SU-DHL-6 (cell line): ENCODE results near the gene BPIFB3.

Experiments used
- H2AFZ ChIP-seq: fragments of 200-600 bp; sonication (generic); 2 replicates; pipeline ENCODE4 v1.6.1; 2014; ENCODE audit warnings: low read depth, mild to moderate bottlenecking, moderate library complexity, mixed read lengths, antibody characterized with exemption, low read length; ENCODE audit not compliant: severe bottlenecking
- H3F3A ChIP-seq: fragments of 200-600 bp; shearing (Covaris generic); 2 replicates; pipeline ENCODE4 v1.6.0; 2016; ENCODE audit warnings: antibody characterized with exemption, mild to moderate bottlenecking; ENCODE audit not compliant: insufficient read depth
- H3K27ac ChIP-seq: fragments of 200-600 bp; sonication (generic); 2 replicates; pipeline ENCODE4 v1.5.1; 2016; ENCODE audit warnings: low read depth, mild to moderate bottlenecking, low read length, moderate library complexity, mixed read lengths
- H3K27me3 ChIP-seq: fragments of 200-600 bp; sonication (generic), shearing (Covaris generic); 2 replicates; pipeline ENCODE4 v1.6.0; 2014; ENCODE audit warnings: mild to moderate bottlenecking, low read length
- H3K36me3 ChIP-seq: fragments of 200-600 bp; sonication (generic); 2 replicates; pipeline ENCODE4 v1.6.1; 2014; ENCODE audit warnings: mild to moderate bottlenecking, low read length, mixed read lengths
- H3K4me2 ChIP-seq: fragments of 300-600, 200-600 bp; shearing (Covaris generic), sonication (generic); 2 replicates; pipeline ENCODE4 v1.6.0; 2014; ENCODE audit warnings: low read length, low read depth, mild to moderate bottlenecking; ENCODE audit not compliant: poor library complexity, severe bottlenecking
- H3K4me3 ChIP-seq: fragments of 200-600 bp; sonication (generic); 2 replicates; pipeline ENCODE4 v1.5.1; 2014; ENCODE audit warnings: antibody characterized with exemption, low read length, mild to moderate bottlenecking, mixed read lengths; ENCODE audit not compliant: insufficient read depth, poor library complexity, severe bottlenecking
- H3K79me2 ChIP-seq: fragments of 200-600 bp; sonication (generic); 2 replicates; pipeline ENCODE4 v1.6.1; 2014; ENCODE audit warnings: mild to moderate bottlenecking, low read length, moderate library complexity; ENCODE audit not compliant: insufficient read depth
- H3K9ac ChIP-seq: fragments of 200-600 bp; sonication (generic); 2 replicates; pipeline ENCODE4 v1.7.0; 2014; ENCODE audit warnings: mild to moderate bottlenecking, low read length
- H3K9me2 ChIP-seq: fragments of 200-600 bp; sonication (generic); replicated peaks from 2 replicates; pipeline ENCODE4 v1.6.1; 2014; ENCODE audit warnings: low read length; ENCODE audit not compliant: insufficient read depth
- H3K9me3 ChIP-seq: fragments of 200-600 bp; sonication (generic); 2 replicates; pipeline ENCODE4 v1.6.1; 2014; ENCODE audit warnings: low read length, mixed read lengths; ENCODE audit not compliant: insufficient read depth
- H4K20me1 ChIP-seq: fragments of 200-600 bp; sonication (generic); 2 replicates; pipeline ENCODE4 v1.6.1; 2014; ENCODE audit warnings: low read depth, mild to moderate bottlenecking, antibody characterized with exemption, low read length, moderate library complexity, mixed read lengths
- CTCF ChIP-seq: fragments of 200-600 bp; sonication (generic); IDR thresholded peaks from one replicate; pipeline ENCODE4 v1.5.1; 2017; ENCODE audit warnings: antibody characterized with exemption, mild to moderate bottlenecking, low read length, moderate library complexity; ENCODE audit not compliant: insufficient read depth, poor library complexity, severe bottlenecking
- EZH2phosphoT487 ChIP-seq: fragments of 200-600 bp; sonication (generic), shearing (Covaris generic); conservative IDR thresholded peaks from 2 replicates; pipeline ENCODE4 v1.6.1; 2018; ENCODE audit warnings: mild to moderate bottlenecking, antibody characterized with exemption, low read length, moderate library complexity, mixed read lengths

Gene BPIFB3

GRCh38 chr20:33065785-33066184 lies 12.1 kb downstream of the BPIFB3 start:
- TF ChIP-seq EZH2phosphoT487 (no peak), CTCF (no peak)

GRCh38 chr20:33067806-33068205 lies 14.1 kb downstream of the BPIFB3 start:
- no peak overlapping the region for H3K4me2 ChIP-seq
- H3K27me3 ChIP-seq = no peaks in the 10 kb centered on the region
- no peak for TF ChIP-seq EZH2phosphoT487
- TF ChIP-seq CTCF = no peak
- no peak overlapping the region for H3K4me3 ChIP-seq
- H3K27ac ChIP-seq = no peak overlapping the region
- no peaks in the 10 kb centered on the region for H3F3A ChIP-seq
- no peaks in the 10 kb centered on the region for H4K20me1 ChIP-seq
- H3K36me3 ChIP-seq = no peaks in the 10 kb centered on the region
- H2AFZ ChIP-seq = no peak overlapping the region
- no peak overlapping the region for H3K9ac ChIP-seq
- H3K9me3 ChIP-seq = no peaks in the 10 kb centered on the region
- H3K79me2 ChIP-seq = no peaks in the 10 kb centered on the region
- H3K9me2 ChIP-seq = no peaks in the 10 kb centered on the region

More at GRCh38 chr20:33065785-33066184, 12.1 kb downstream of the BPIFB3 start:
- H3K27me3 ChIP-seq = no peaks in the 10 kb centered on the region
- no peaks in the 10 kb centered on the region for H3K9me2 ChIP-seq
- no peak overlapping the region for H2AFZ ChIP-seq
- H3K9ac ChIP-seq = no peak overlapping the region
- H3K9me3 ChIP-seq = no peaks in the 10 kb centered on the region
- H3F3A ChIP-seq = no peaks in the 10 kb centered on the region
- H3K4me2 ChIP-seq = no peak overlapping the region
- no peaks in the 10 kb centered on the region for H3K79me2 ChIP-seq
- no peaks in the 10 kb centered on the region for H4K20me1 ChIP-seq
- H3K4me3 ChIP-seq = no peak overlapping the region
- no peaks in the 10 kb centered on the region for H3K36me3 ChIP-seq
- H3K27ac ChIP-seq = no peak overlapping the region

GRCh38 chr20:33068251-33068939 lies 14.7 kb downstream of the BPIFB3 start:
- H3K27me3 ChIP-seq = no peaks in the 10 kb centered on the region
- H3K4me2 ChIP-seq = no peak overlapping the region
- H3K9me2 ChIP-seq = no peaks in the 10 kb centered on the region
- no peaks in the 10 kb centered on the region for H3K9me3 ChIP-seq
- no peaks in the 10 kb centered on the region for H3K36me3 ChIP-seq
- H3K4me3 ChIP-seq = no peak overlapping the region
- no peaks in the 10 kb centered on the region for H3K79me2 ChIP-seq
- H4K20me1 ChIP-seq = no peaks in the 10 kb centered on the region
- H2AFZ ChIP-seq = no peak overlapping the region
- no peak overlapping the region for H3K9ac ChIP-seq
- H3F3A ChIP-seq = no peaks in the 10 kb centered on the region
- no peak overlapping the region for H3K27ac ChIP-seq
- TF ChIP-seq CTCF = no peak
- TF ChIP-seq EZH2phosphoT487 = no peak
